D721Med (cell line): ENCODE results near the gene SLC39A3.

Experiments used
- DNase-seq: peaks from one replicate; pipeline ENCODE4 v3.0.0; 2011; ENCODE audit warnings: low spot score; ENCODE audit not compliant: insufficient read length
- FAIRE-seq: peaks from 2 replicates; lab custom pipeline; 2011; peaks lifted over from hg19 to GRCh38; lab: Jason Lieb, UNC
- TF ChIP-seq, protein P1 (sequence below): IDR thresholded peaks from 2 replicates; pipeline ENCODE4 v1.5.1; 2012; ENCODE audit warnings: mild to moderate bottlenecking, control low read depth; ENCODE audit not compliant: insufficient read depth; ENCODE audit errors: missing control alignments

SLC39A3 gene

DNA sequence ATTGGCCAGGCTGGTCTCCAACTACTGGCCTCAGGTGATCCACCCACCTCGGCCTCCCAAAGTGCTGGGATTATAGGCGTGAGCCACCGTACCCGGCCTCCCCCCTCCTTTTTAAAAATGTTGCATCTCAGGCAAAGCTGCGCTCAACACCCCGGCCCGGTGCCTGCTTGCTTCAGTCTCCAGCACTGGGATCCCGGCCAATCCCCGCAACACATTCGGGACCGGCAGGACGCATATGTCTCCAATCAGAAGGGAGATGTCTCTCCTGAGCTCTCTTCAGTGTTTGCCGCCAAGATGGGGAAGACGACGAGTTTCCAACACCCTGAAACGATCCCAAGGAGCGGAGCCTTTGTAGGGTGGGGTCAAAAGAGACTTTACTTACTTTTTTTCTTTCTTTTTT is 53.5 kb downstream of the SLC39A3 start:
- DNase-seq (no peak), FAIRE-seq (no peak)

DNA sequence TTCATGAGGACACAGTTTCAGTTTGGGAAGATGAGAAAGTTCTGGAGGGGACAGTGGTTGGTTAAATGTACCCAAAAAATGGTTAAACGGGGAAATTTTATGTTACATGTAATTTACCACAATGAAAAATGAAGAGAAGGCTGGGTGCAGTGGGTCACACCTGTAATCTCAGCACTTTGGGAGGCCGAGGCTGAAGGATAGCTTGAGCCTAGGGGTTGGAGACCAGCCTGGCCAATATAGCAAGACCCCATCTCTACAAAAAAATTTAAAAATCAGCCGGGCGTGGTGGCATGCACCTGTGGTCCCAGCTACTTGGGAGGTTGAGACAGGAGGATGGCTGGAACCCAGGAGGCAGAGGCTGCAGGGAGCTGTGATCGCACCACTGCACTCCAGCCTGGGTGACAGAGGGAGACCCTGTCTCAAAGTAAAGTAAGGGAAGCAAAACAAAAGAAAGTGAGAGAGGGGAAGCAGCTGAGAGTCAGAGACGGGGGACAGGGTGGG is 54.6 kb downstream of the SLC39A3 start:
- no peak for DNase-seq
- TF ChIP-seq, protein P1, sequence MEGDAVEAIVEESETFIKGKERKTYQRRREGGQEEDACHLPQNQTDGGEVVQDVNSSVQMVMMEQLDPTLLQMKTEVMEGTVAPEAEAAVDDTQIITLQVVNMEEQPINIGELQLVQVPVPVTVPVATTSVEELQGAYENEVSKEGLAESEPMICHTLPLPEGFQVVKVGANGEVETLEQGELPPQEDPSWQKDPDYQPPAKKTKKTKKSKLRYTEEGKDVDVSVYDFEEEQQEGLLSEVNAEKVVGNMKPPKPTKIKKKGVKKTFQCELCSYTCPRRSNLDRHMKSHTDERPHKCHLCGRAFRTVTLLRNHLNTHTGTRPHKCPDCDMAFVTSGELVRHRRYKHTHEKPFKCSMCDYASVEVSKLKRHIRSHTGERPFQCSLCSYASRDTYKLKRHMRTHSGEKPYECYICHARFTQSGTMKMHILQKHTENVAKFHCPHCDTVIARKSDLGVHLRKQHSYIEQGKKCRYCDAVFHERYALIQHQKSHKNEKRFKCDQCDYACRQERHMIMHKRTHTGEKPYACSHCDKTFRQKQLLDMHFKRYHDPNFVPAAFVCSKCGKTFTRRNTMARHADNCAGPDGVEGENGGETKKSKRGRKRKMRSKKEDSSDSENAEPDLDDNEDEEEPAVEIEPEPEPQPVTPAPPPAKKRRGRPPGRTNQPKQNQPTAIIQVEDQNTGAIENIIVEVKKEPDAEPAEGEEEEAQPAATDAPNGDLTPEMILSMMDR = no peak
- FAIRE-seq = no peak

More for the DNA sequence above, 53.5 kb downstream of the SLC39A3 start:
- TF ChIP-seq, protein P1 = no peak

DNA sequence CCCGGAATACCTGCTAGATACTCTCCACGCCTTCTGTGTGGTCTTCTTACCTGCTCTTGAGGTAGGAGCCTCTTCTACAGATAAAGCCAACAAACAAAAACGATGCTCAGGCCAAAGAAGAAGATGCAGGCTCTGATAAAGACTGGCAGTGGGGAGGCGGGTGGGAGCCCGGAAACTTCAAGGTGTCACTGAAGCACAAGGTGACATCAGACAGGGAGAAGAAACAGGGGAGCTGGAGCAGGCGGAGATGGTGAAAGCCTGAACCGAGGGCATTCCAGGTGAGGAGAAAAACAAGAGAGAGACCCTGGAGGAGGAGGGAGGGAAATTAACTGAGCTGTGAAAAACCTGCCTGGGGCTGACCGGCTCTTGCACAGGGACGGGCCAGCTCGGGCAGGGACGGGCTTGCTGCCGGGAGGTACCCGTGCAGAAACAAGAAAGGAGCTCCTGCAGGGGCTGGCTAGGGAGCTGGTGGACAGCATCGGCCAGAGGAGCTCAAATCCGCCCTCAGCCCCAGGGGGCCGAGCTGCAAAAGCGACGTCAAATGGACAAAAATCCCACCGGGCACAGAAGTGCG is 56.3 kb downstream of the SLC39A3 start:
- DNase-seq = no peak
- TF ChIP-seq, protein P1 = no peak
- no peak for FAIRE-seq
